Subcutaneous abdominal adipose tissue (tissue), 5 donors: Measurements from ENCODE around the gene SLC7A8.
A peak's percentile ranks its signal among the peaks of the same experiment; 100 is the strongest.
"Not testable (repeated sequence)": the region's sequence is repeated elsewhere in the genome, so short reads cannot be mapped to it uniquely, and the experiment has no call there.

ENCODE experiments used
- H3K27ac ChIP-seq: one replicate; pipeline ENCODE4 v1.7.0; 2013; ENCODE audit warnings: low read depth, mild to moderate bottlenecking, inconsistent platforms, low read length, moderate library complexity
- H3K27me3 ChIP-seq, 5 donors: one replicate each; pipeline ENCODE4 v1.7.0; 2013; ENCODE audit warnings: low read length in 5 of 5, inconsistent platforms in 1 of 5; ENCODE audit not compliant: control insufficient read depth in 5 of 5, insufficient read depth in 4 of 5
- H3K36me3 ChIP-seq, 5 donors: one replicate each; pipeline ENCODE4 v1.7.0; 2013; ENCODE audit warnings: low read length in 5 of 5; ENCODE audit not compliant: control insufficient read depth in 5 of 5, insufficient read depth in 5 of 5
- H3K4me1 ChIP-seq, 5 donors: one replicate each; pipeline ENCODE4 v1.7.0; 2013; ENCODE audit warnings: low read length in 5 of 5, mild to moderate bottlenecking in 3 of 5, moderate library complexity in 1 of 5; ENCODE audit not compliant: control insufficient read depth in 5 of 5, insufficient read depth in 5 of 5
- H3K4me3 ChIP-seq, 5 donors: one replicate each; pipeline ENCODE4 v1.7.0; 2013; ENCODE audit warnings: low read length in 5 of 5, low read depth in 1 of 5
- H3K9ac ChIP-seq, 5 donors: one replicate each; pipeline ENCODE4 v1.7.0; 2013; ENCODE audit warnings: low read length in 5 of 5, mild to moderate bottlenecking in 4 of 5, moderate library complexity in 3 of 5
- H3K9me3 ChIP-seq, 5 donors: one replicate each; pipeline ENCODE4 v1.7.0; 2013; ENCODE audit warnings: low read length in 5 of 5; ENCODE audit not compliant: control insufficient read depth in 5 of 5
- donor health status: healthy.
- donor health status: healthy.
- donor health status: healthy.
- donor health status: healthy.
- donor health status: healthy.

The SLC7A8 gene

DNA sequence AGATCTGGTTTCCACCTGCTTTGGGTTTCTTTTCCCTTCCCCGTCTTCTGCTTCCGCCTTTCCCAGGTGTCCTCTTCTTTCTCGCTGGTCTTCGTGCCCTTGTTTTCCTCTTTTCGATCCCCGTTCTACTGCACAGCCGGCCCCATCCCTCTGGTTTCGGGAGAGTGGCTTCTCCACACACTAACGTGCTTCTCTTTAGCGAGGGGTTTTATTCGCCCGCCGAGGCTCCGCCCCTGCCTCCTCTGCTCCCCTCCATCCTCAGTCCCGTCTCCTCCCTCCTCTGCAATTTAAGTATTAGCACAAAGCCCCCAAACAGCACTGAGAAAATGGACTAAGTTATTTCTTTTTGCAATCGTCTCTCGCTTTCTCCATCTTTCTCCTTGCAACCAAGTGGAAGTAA lies at the start of gene SLC7A8:
SLC7A8 (minus strand) TSS at position 182 of the 400 bp plus-strand sequence. CDS start 746 bp downstream, outside the sequence.
- Histone ChIP-seq H3K4me1 (peaks cover 0 to 30% (median 27%) of the 10 kb centered on the region in 5 donors), H3K4me3 (peak within 1 kb of the TSS; percentile 50 to 74 (median 65)), H3K9me3 (no peaks in the 10 kb centered on the region), H3K27me3 (peaks cover 5 to 14% (median 7%) of the 10 kb centered on the region in 5 donors), H3K36me3 (no peaks in the 10 kb centered on the region), H3K27ac (no peak within 1 kb of the TSS), H3K9ac (peak within 1 kb of the TSS in 3 of 5 donors; percentile 31 to 62 (median 54))

DNA sequence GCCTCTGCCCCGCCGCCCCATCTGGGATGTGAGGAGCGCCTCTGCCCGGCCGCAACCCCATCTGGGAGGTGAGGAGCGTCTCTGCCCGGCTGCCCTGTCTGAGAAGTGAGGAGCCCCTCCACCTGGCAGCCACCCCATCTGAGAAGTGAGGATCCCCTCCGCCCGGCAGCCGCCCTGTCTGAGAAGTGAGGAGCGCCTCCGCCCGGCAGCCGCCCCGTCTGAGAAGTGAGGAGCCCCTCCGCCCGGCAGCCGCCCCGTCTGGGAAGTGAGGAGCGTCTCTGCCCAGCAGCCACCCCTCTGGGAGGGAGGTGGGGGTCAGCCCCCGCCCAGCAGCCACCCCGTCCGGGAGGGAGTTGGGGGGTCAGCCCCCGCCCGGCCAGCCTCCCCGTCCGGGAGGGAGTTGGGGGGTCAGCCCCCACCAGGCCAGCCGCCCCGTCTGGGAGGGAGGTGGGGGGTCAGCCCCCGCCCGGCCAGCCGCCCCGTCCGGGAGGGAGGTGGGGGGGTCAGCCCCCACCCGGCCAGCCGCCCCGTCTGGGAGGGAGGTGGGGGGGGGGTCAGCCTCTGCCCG lies 48.9 kb upstream of the SLC7A8 start:
- H3K27ac ChIP-seq, H3K4me1 ChIP-seq, H3K36me3 ChIP-seq, H3K9ac ChIP-seq, H3K4me3 ChIP-seq, H3K27me3 ChIP-seq, H3K9me3 ChIP-seq: not testable (repeated sequence)

GRCh38 chr14:23228812-23229211 lies 45.4 kb upstream of the SLC7A8 start:
- no peak overlapping the region for H3K27ac ChIP-seq
- H3K36me3 ChIP-seq = no peaks in the 10 kb centered on the region
- no peak overlapping the region for H3K9ac ChIP-seq
- no peaks in the 10 kb centered on the region for H3K4me1 ChIP-seq
- H3K4me3 ChIP-seq = no peak overlapping the region
- peaks cover 0 to 7% (median 0%) of the 10 kb centered on the region in 5 donors for H3K9me3 ChIP-seq
- no peaks in the 10 kb centered on the region for H3K27me3 ChIP-seq

DNA sequence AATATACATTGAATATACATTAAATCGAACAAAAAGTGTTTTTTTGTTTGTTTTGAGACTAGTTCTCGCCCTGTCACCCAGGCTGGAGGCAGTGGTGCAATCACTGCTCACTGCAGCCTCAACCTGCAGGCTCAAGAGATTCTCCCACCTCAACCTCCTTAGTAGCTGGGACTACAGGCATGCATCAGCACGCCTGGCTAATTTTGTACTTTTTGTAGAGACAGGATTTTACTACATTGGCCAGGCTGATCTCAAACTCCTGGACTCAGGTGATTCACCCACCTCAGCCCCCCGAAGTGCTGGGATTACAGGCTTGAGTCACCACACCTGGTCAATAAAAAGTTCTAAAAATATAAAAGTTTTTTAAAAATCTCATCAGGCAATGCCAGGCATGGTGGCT lies 44.1 kb upstream of the SLC7A8 start:
- no peaks in the 10 kb centered on the region for H3K4me1 ChIP-seq
- H3K36me3 ChIP-seq = no peaks in the 10 kb centered on the region
- peaks cover 0 to 7% (median 0%) of the 10 kb centered on the region in 5 donors for H3K9me3 ChIP-seq
- H3K4me3 ChIP-seq = no peak overlapping the region
- no peak overlapping the region for H3K27ac ChIP-seq
- H3K27me3 ChIP-seq = no peaks in the 10 kb centered on the region
- H3K9ac ChIP-seq = no peak overlapping the region

GRCh38 chr14:23224958-23225357 lies 41.5 kb upstream of the SLC7A8 start:
- H3K27me3 ChIP-seq, H3K9me3 ChIP-seq, H3K9ac ChIP-seq, H3K27ac ChIP-seq, H3K4me3 ChIP-seq, H3K4me1 ChIP-seq, H3K36me3 ChIP-seq: not testable (repeated sequence)

- Histone ChIP-seq H3K9me3 (peaks cover 0 to 4% (median 0%) of the 10 kb centered on the region in 5 donors), H3K27me3 (no peaks in the 10 kb centered on the region), H3K36me3 (no peaks in the 10 kb centered on the region), H3K4me3 (no peak overlapping the region), H3K27ac (no peak overlapping the region), H3K4me1 (no peaks in the 10 kb centered on the region), H3K9ac (no peak overlapping the region)
Observed at GRCh38 chr14:23219075-23219474, 35.6 kb upstream of the SLC7A8 start.

DNA sequence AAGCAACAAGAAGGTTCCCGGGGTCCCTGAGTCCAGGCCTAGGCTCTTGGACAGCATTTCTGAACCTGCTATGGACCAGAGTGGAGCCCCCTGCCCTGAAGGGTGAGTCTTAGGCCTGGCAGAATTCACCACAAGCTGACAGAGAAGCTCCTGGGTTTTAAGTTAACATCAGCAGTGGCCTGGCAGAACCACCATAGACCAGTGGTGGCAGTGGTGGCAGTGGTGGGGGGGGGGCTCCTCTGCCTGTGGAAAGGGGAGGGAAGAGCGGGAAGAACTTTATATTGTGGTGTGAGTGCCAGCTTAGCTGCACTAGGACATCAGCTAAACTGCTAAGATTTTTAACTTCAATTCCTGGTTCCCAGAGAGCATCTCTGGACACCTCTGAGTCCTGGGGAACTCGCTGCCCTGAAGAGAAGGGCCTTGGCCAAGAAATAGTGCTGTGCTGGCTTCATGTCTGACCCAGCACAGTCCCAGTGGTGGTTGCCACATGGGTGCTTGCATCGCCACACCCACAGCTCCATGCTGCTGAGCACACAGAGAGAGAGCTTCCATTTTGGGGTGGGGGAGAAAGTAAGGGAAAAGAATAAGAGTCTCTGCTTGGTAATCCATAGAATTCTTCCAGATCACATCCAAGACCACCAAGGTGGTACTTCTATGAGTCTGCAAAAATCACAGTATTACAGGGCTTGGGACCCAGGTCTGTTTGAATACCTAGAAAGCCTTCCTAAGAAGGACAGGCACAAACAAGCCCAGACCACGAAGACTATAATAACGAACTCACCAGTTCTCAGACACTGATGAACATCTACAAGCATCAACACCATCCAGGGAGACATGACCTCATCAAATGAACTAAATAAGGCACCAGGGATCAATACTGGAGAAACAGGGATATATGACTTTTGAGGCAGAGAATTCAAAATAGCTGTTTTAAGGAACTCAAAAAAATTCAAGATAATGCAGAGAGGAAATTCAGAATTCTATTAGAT lies 33.9 kb upstream of the SLC7A8 start:
- Histone ChIP-seq H3K36me3 (no peaks in the 10 kb centered on the region), H3K27ac (no peak overlapping the region), H3K9ac (no peak overlapping the region), H3K4me3 (no peak overlapping the region), H3K27me3 (no peaks in the 10 kb centered on the region), H3K9me3 (peaks cover 0 to 2% (median 0%) of the 10 kb centered on the region in 5 donors), H3K4me1 (no peaks in the 10 kb centered on the region)

- no peaks in the 10 kb centered on the region for H3K4me1 ChIP-seq
- H3K27me3 ChIP-seq = no peaks in the 10 kb centered on the region
- no peak overlapping the region for H3K9ac ChIP-seq
- no peak overlapping the region for H3K27ac ChIP-seq
- peaks cover 0 to 2% (median 0%) of the 10 kb centered on the region in 5 donors for H3K9me3 ChIP-seq
- H3K36me3 ChIP-seq = no peaks in the 10 kb centered on the region
- no peak overlapping the region for H3K4me3 ChIP-seq
Observed at GRCh38 chr14:23215421-23215820, 32.0 kb upstream of the SLC7A8 start.

- no peaks in the 10 kb centered on the region for H3K27me3 ChIP-seq
- H3K9me3 ChIP-seq = peaks cover 0 to under 1% (median 0%) of the 10 kb centered on the region in 5 donors
- H3K36me3 ChIP-seq = no peaks in the 10 kb centered on the region
- no peaks in the 10 kb centered on the region for H3K4me1 ChIP-seq
- H3K4me3 ChIP-seq = no peak overlapping the region
- H3K9ac ChIP-seq = no peak overlapping the region
- H3K27ac ChIP-seq = no peak overlapping the region
Observed at GRCh38 chr14:23209651-23210423, 26.4 kb upstream of the SLC7A8 start.
